Stimulated activated CD8-positive, alpha-beta memory T cell treated with anti-CD3 and anti-CD28 coated beads, Interleukin-7, amount 100 ng/mL, for 48 hours (primary cell): ENCODE results near the gene PMVK.
A peak's percentile ranks its signal among the peaks of the same experiment; 100 is the strongest.

Experiments used
- DNase-seq, 2 donors: peaks; one replicate each; pipeline ENCODE4 v3.0.0-alpha.2; 2020; ENCODE audit warnings: low read depth in 1 of 2; ENCODE audit errors: extremely low read depth in 1 of 2

PMVK gene

DNA sequence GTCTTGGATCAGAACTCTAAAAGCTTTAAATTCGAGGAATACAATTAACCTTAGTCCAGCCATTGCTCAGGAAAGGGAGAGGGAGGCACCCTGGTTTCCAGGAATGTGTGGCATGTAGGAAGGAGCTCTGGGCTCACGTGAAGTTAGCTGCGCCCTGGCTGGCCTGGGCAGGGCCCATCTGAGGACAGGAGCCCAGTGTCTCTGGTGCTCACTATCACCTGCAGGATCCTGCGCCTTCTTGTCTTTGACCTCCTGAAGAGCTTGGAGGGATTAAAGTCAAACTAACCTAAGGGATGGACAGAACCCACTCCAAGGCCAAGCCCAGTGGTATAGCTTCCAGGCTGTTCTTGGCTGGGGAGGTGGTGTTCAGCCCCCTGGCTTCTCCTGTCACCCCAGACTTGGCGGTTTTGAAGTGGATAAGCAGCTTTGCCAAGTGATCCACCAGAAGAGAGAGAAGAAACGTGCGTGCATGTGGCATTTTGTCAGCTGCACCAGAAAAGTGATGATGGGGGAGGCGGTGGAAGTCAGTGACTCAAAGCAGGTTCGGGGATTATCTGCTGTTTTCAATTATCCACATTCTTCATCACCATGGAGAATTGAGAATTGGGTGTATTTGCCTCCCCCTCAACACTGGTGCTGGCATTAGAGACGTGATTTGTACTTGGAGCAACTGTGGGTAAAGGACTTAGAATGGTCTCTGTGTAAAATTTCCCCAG, 54.5 kb downstream of the PMVK start:
- DNase-seq = no peak

DNA sequence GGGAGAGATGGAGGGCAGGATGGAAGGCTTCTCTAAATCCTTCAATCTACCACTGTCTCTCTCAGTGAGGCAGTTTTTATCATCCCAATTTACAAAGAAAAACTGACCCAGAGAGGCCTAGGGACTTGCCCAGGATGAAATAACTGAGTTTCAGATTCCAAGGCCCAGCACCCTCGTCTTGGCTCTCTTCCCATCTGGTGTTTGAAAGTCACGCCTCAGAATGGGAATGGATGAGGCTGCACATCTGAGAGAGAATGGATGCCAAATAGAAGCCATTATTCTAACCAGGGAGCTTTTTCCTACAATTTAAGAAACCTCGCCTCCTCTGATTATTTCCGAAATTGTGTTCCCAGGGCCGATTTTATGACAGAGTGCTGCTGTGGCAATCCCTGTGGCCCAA, 55.8 kb downstream of the PMVK start:
- DNase-seq = no peak

DNA sequence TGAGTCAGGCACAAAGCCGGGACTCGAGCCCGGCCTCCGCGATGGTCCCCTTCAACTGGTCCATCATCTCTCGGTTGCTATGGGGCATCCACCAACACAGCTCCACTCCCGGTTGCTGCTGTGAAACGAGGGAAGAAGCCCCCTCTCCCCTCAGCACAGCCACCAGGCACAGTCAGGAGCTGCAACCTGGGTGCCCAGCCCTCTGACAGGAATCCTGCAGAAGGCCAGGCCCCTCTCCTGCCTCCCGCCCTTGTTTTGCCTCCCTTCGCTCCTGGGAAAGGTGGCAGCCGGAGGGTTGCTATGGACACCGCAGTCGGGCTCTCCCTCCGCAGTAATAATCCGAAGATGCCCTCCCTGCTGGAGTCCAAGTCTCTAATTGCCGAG, 57.5 kb downstream of the PMVK start:
- DNase-seq = no peak

DNA sequence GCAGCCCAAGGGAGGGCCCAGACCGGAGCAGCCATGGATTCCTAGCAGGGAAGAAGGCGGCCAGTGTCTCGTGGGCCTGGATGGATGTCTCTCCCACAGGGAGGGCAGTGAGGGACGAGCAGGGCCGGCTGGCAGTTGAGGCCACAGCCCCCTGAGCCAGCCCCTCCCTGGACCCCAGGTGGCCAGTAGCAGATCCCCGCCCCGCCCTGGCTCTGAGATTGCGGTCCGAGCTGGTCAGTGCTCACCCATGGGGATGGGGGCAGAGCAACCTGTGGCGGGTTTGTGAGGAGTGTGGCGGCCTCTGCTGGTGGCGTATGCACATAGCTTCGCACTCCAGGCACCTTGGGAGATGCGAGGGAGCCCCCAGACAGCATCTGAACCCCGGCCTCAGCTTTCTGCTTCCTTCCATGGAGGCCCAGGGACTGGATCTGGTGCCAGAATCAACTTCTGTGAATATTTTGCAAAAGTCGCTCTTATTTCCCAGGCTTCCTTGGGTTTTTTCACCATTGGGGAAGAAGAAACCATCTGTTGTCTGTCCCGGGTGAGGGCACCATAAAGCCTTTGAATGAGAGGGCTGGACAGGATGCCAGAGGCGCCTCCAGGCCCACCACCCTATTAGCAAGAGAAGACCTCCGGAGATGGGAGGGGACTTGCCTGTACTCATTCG, 58.0 kb downstream of the PMVK start:
- peak; percentile 32 to 53 for DNase-seq

- no peak for DNase-seq
Observed at GRCh38 chr1:154877370-154877974, 59.0 kb downstream of the PMVK start.

- DNase-seq = no peak
Observed at GRCh38 chr1:154876842-154877369, 59.6 kb downstream of the PMVK start.
